NCI-H1930 (cell line): Measurements from ENCODE around the gene FRG1.
"Not testable (repeated sequence)": the region's sequence is repeated elsewhere in the genome, so short reads cannot be mapped to it uniquely, and the experiment has no call there.

Experiments
- DNase-seq, 2 experiments: peaks; one replicate each; lab custom pipeline; 2025; lab: John Stamatoyannopoulos, UW

FRG1 gene

GRCh38 chr4:189985651-189986243 is 45.1 kb downstream of the FRG1 start:
- DNase-seq = not testable (repeated sequence)

- DNase-seq = no peak
Measured at GRCh38 chr4:189988877-189989431, 48.3 kb downstream of the FRG1 start.

- DNase-seq = not testable (repeated sequence)
Measured at GRCh38 chr4:189989941-189990340, 49.3 kb downstream of the FRG1 start.
